CD4-positive, alpha-beta T cell treated with Interleukin-15 for 4 hours (primary cell): ENCODE results near the gene ADAT2.

Source experiments
- DNase-seq: peaks from one replicate; pipeline ENCODE4 v3.0.0-alpha.2; 2020; ENCODE audit warnings: low spot score

The ADAT2 gene

GRCh38 chr6:143397227-143398222, 53.0 kb downstream of the ADAT2 start:
- peak; percentile 65 for DNase-seq

- DNase-seq: no peak
These were observed 53.8 kb downstream of the ADAT2 start for GRCh38 chr6:143396497-143397226.

- DNase-seq: no peak
These were observed 54.8 kb downstream of the ADAT2 start for GRCh38 chr6:143395699-143396098.

DNA sequence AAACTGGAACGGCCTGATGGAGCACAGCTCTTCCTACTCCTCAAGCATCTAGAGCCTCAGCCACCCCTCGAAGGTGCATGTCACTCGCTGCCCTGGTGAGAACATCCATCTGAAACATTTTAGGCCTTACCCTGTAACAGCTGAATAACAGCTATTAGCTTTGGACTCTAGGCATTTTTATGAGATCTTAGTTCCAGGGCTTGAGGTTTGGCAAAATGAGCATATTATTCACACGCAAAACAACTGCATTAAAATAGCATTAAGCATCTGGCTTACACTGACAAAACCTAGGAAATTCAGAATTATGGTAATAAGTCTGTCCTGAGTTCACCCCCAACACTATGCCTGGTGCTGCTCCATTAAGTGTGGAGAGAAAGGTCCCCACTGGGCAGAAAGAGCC, 56.1 kb downstream of the ADAT2 start:
- no peak for DNase-seq

GRCh38 chr6:143390278-143390677, 60.2 kb downstream of the ADAT2 start:
- DNase-seq: no peak

GRCh38 chr6:143385636-143386035, 64.9 kb downstream of the ADAT2 start:
- no peak for DNase-seq

GRCh38 chr6:143376861-143377260, 73.6 kb downstream of the ADAT2 start:
- no peak for DNase-seq

GRCh38 chr6:143376375-143376774, 74.1 kb downstream of the ADAT2 start:
- DNase-seq: no peak

DNA sequence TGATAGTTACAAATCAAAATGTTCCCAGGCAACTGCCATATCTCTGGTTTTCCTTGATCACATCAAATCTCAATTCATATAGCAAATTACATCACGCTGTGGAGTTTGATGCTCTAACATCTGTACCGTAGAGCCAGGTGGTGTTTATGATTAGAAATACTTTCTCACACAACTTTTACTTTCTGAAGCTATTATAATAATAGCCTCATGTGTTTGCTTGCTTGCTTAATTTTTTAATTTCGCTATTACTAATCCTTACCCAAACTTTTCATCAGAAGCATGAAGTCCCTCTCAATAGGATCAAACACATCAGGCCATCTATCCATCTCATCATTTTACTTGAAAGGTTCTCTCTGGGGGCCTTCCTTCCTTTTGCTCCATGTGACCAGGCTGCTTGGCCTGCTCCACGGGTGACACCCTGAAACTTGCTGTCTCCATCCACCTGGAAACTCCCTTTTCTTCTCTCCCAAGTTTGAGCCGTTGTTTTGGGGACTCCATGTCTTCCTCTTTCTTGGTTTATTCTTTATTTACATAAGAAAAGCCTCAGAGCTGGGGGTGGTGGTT, 75.4 kb downstream of the ADAT2 start:
- no peak for DNase-seq

DNA sequence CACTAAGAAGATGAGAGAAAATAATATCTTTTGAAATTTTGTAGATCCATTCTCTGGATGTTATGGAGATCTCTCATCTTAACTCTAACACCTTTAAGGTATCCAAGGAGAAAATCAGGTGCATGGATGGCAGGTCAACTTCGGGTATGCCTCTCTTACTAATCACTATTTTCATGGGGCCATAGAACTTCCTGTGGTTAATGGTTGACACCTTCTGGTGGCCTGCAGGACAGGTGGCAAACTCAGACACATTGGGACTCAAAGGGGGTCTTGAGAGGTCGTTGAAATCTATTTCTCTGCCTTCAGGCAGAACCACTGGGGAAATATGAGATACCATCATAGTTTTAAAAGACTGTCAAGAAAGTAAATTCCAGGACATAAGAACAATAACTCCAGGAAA, 76.5 kb downstream of the ADAT2 start:
- DNase-seq: no peak
